Mesothelial cell of epicardium (in vitro differentiated cells): ENCODE data around the gene NR3C2. TPM values are rescaled to one million over a fixed set of nuclear protein-coding genes. Genes with fewer than 3 reads are reported as not detected.

ENCODE experiments used
- DNase-seq, 2 experiments: peaks; one replicate each; pipeline ENCODE4 v3.0.0; 2021; ENCODE audit warnings: low spot score in 2 of 2; ENCODE audit not compliant: unreplicated experiment in 2 of 2
- H3K27ac Mint-ChIP-seq: 2 replicates; pipeline ENCODE4 v1.8.0; 2021; ENCODE audit warnings: mixed read lengths
- H3K27me3 Mint-ChIP-seq: 2 replicates; pipeline ENCODE4 v1.8.0; 2021; ENCODE audit warnings: low read depth, mixed read lengths
- H3K36me3 Mint-ChIP-seq: 2 replicates; pipeline ENCODE4 v1.8.0; 2021; ENCODE audit warnings: mixed read lengths
- H3K4me1 Mint-ChIP-seq: 2 replicates; pipeline ENCODE4 v1.8.0; 2021; ENCODE audit warnings: mixed read lengths
- H3K4me3 Mint-ChIP-seq: 2 replicates; pipeline ENCODE4 v1.8.0; 2021; ENCODE audit warnings: mild to moderate bottlenecking, moderate library complexity, mixed read lengths
- H3K9me3 Mint-ChIP-seq: 2 replicates; pipeline ENCODE4 v1.8.0; 2021; ENCODE audit warnings: mixed read lengths
- CTCF ChIP-seq: fragments of 200-600 bp; sonication (generic); IDR thresholded peaks from one replicate; pipeline ENCODE4 v1.5.0; 2021; ENCODE audit warnings: antibody characterized with exemption; ENCODE audit not compliant: unreplicated experiment
- total RNA-seq: library from RNA; stranded (reverse); gene quantifications from 3 replicates; pipeline ENCODE4 v1.2.1, GENCODE V29; 2021

The NR3C2 gene
- total RNA-seq, 1 donor from 2014 or later: 5.2 TPM

- Mint-ChIP-seq H3K9me3 (no peaks in the 10 kb centered on the region), H3K27ac (no peak overlapping the region), H3K4me1 (peaks cover 14% of the 10 kb centered on the region), H3K36me3 (no peaks in the 10 kb centered on the region), H3K4me3 (no peak overlapping the region), H3K27me3 (no peaks in the 10 kb centered on the region)
- no peak for TF ChIP-seq CTCF
- DNase-seq: no peak
Measured at GRCh38 chr4:148224476-148224875, 217.7 kb downstream of the NR3C2 start.

GRCh38 chr4:148222991-148223660, 219.1 kb downstream of the NR3C2 start:
- Mint-ChIP-seq H3K4me3 (no peak overlapping the region), H3K9me3 (peaks cover 6% of the 10 kb centered on the region), H3K4me1 (peaks cover 14% of the 10 kb centered on the region), H3K27ac (no peak overlapping the region), H3K27me3 (peaks cover 2% of the 10 kb centered on the region), H3K36me3 (no peaks in the 10 kb centered on the region)
- no peak for DNase-seq
- no peak for TF ChIP-seq CTCF

- H3K36me3 Mint-ChIP-seq: no peaks in the 10 kb centered on the region
- peaks cover 10% of the 10 kb centered on the region for H3K9me3 Mint-ChIP-seq
- no peak for TF ChIP-seq CTCF
- no peak for DNase-seq
- no peak overlapping the region for H3K4me3 Mint-ChIP-seq
- H3K4me1 Mint-ChIP-seq: peaks cover 7% of the 10 kb centered on the region
- no peak overlapping the region for H3K27ac Mint-ChIP-seq
- H3K27me3 Mint-ChIP-seq: peaks cover 2% of the 10 kb centered on the region
Measured at GRCh38 chr4:148216866-148217814, 225.1 kb downstream of the NR3C2 start.

- no peak for DNase-seq
- H3K27ac Mint-ChIP-seq: no peak overlapping the region
- peaks cover 2% of the 10 kb centered on the region for H3K27me3 Mint-ChIP-seq
Measured at GRCh38 chr4:148216321-148216720, 225.9 kb downstream of the NR3C2 start.

GRCh38 chr4:148215202-148215601, 227.0 kb downstream of the NR3C2 start:
- no peak overlapping the region for H3K27ac Mint-ChIP-seq
- peaks cover 2% of the 10 kb centered on the region for H3K27me3 Mint-ChIP-seq
- peaks cover 10% of the 10 kb centered on the region for H3K9me3 Mint-ChIP-seq
- no peak for DNase-seq
- H3K4me1 Mint-ChIP-seq: peaks cover 18% of the 10 kb centered on the region
- H3K4me3 Mint-ChIP-seq: no peak overlapping the region
- TF ChIP-seq CTCF: no peak
- H3K36me3 Mint-ChIP-seq: no peaks in the 10 kb centered on the region

More at GRCh38 chr4:148216321-148216720, 225.9 kb downstream of the NR3C2 start:
- Mint-ChIP-seq H3K36me3 (no peaks in the 10 kb centered on the region), H3K9me3 (peaks cover 10% of the 10 kb centered on the region), H3K4me3 (no peak overlapping the region), H3K4me1 (peaks cover 12% of the 10 kb centered on the region)
- no peak for TF ChIP-seq CTCF
